ENCODE data around the gene LRMDA. TPM values are rescaled to one million over a fixed set of nuclear protein-coding genes. Genes with fewer than 3 reads are reported as not detected.

Gene LRMDA
- total and polyA plus RNA-seq, 2 of the 13 experiments (the other 11 are each of a cell fraction or from before 2014, with no cell fraction given): 13.4 to 22.0 TPM

GRCh38 chr10:75480374-75480773, 49.0 kb downstream of the LRMDA start (continued):
- TF ChIP-seq ZBTB44 (CRISPR knock-in tag; IDR thresholded peaks at IDR 0.05): no peak
- TF ChIP-seq ZNF414 (CRISPR knock-in tag; IDR thresholded peaks at IDR 0.05): no peak
- no peak for TF ChIP-seq ARHGAP35 (CRISPR knock-in tag; IDR thresholded peaks at IDR 0.05; ENCODE audit: borderline replicate concordance)
- no peak for TF ChIP-seq RELA (CRISPR knock-in tag; IDR thresholded peaks at IDR 0.05)
- no peak for TF ChIP-seq ZNF30 (CRISPR knock-in tag; IDR thresholded peaks at IDR 0.05)
- 0 out of 2 replicates have a peak, but pooled peaks have one; percentile 36 for TF ChIP-seq ZNF710 (CRISPR knock-in tag; IDR thresholded peaks at IDR 0.05; ENCODE audit: borderline replicate concordance)
- no peak for TF ChIP-seq PAXIP1 (CRISPR knock-in tag; conservative IDR thresholded peaks at IDR 0.05)
- no peak for TF ChIP-seq PPARG (CRISPR knock-in tag; conservative IDR thresholded peaks at IDR 0.05)
- no peak for TF ChIP-seq CBX5 (CRISPR knock-in tag; IDR thresholded peaks at IDR 0.05; ENCODE audit: borderline replicate concordance)
- TF ChIP-seq HOXA3 (CRISPR knock-in tag; IDR thresholded peaks at IDR 0.05): no peak
- TF ChIP-seq ZBTB25 (CRISPR knock-in tag; IDR thresholded peaks at IDR 0.05): no peak
- TF ChIP-seq MTERF4 (CRISPR knock-in tag; IDR thresholded peaks at IDR 0.05): no peak
- TF ChIP-seq ZFP36L1 (CRISPR knock-in tag; IDR thresholded peaks at IDR 0.05): no peak
- peak; percentile 49; the same call in 1 of the 2 replicates for TF ChIP-seq HMG20A (CRISPR knock-in tag; IDR thresholded peaks at IDR 0.05; ENCODE audit: borderline replicate concordance)
- no peak for TF ChIP-seq MBNL3 (CRISPR knock-in tag; conservative IDR thresholded peaks at IDR 0.05)
- no peak for TF ChIP-seq PRPF4 (IDR thresholded peaks at IDR 0.05; ENCODE audit: low read depth, low read length, poor library complexity, severe bottlenecking)
- no peak for TF ChIP-seq STAT5B (CRISPR knock-in tag; IDR thresholded peaks at IDR 0.05)
- TF ChIP-seq ZNF839 (CRISPR knock-in tag; IDR thresholded peaks at IDR 0.05; ENCODE audit: borderline replicate concordance): no peak
- no peak for TF ChIP-seq NR3C1 (CRISPR knock-in tag; IDR thresholded peaks at IDR 0.05)

Measured in HepG2 (cell line).